Activated CD4-positive, alpha-beta T cell treated with anti-CD3 and anti-CD28 coated beads for 1 hour (primary cell): Measurements from ENCODE around the gene THSD1.
"Not testable (repeated sequence)": the region's sequence is repeated elsewhere in the genome, so short reads cannot be mapped to it uniquely, and the experiment has no call there.

Source experiments
- DNase-seq: peaks from one replicate; pipeline ENCODE4 v3.0.0-alpha.2; 2020

THSD1 gene

GRCh38 chr13:52353193-52353592, 52.8 kb downstream of the THSD1 start:
- DNase-seq, result no peak

- DNase-seq, result no peak
These were observed 56.8 kb downstream of the THSD1 start for GRCh38 chr13:52348983-52349780.

GRCh38 chr13:52348071-52348470, 57.9 kb downstream of the THSD1 start:
- no peak for DNase-seq

- no peak for DNase-seq
These were observed 60.2 kb downstream of the THSD1 start for GRCh38 chr13:52345631-52346251.

GRCh38 chr13:52345048-52345447, 60.9 kb downstream of the THSD1 start:
- DNase-seq, result no peak

- DNase-seq, result no peak
These were observed 61.9 kb downstream of the THSD1 start for GRCh38 chr13:52344108-52344507.

- not testable (repeated sequence) for DNase-seq
These were observed 63.8 kb downstream of the THSD1 start for GRCh38 chr13:52342203-52342602.

- not testable (repeated sequence) for DNase-seq
These were observed 68.0 kb downstream of the THSD1 start for GRCh38 chr13:52337828-52338455.

- not testable (repeated sequence) for DNase-seq
These were observed 71.9 kb downstream of the THSD1 start for GRCh38 chr13:52334107-52334506.

- DNase-seq, result not testable (repeated sequence)
These were observed 74.1 kb downstream of the THSD1 start for GRCh38 chr13:52331844-52332243.
